Neural progenitor cell (in vitro differentiated cells): ENCODE data around the gene NBEAL2. TPM values are rescaled to one million over a fixed set of nuclear protein-coding genes. Genes with fewer than 3 reads are reported as not detected.

Experiments used
- DNase-seq: peaks from one replicate; pipeline ENCODE4 v3.0.0-alpha.2; 2016; ENCODE audit warnings: low spot score
- H2AFZ ChIP-seq: fragments of 200-600 bp; sonication (generic); replicated peaks from 2 replicates; pipeline ENCODE4 v1.6.1; 2016; ENCODE audit warnings: antibody characterized with exemption
- H3F3A ChIP-seq: fragments of 200-600 bp; sonication (generic); 2 replicates; pipeline ENCODE4 v1.6.1; 2016; ENCODE audit warnings: antibody characterized with exemption, low read depth
- H3K27ac ChIP-seq: fragments of 200-600 bp; sonication (generic); 2 replicates; pipeline ENCODE4 v1.5.1; 2016; ENCODE audit warnings: mild to moderate bottlenecking
- H3K27me3 ChIP-seq: fragments of 200-600 bp; sonication (generic); 2 replicates; pipeline ENCODE4 v1.6.1; 2016; ENCODE audit warnings: mild to moderate bottlenecking, moderate library complexity
- H3K36me3 ChIP-seq: fragments of 200-600 bp; sonication (generic); 2 replicates; pipeline ENCODE4 v1.5.1; 2016
- H3K4me1 ChIP-seq: fragments of 200-600 bp; sonication (generic); 2 replicates; pipeline ENCODE4 v1.6.1; 2016; ENCODE audit warnings: mixed run types
- H3K4me2 ChIP-seq: fragments of 200-600 bp; sonication (generic); 2 replicates; pipeline ENCODE4 v1.6.1; 2016
- H3K4me3 ChIP-seq: fragments of 200-600 bp; sonication (generic); 2 replicates; pipeline ENCODE4 v1.5.1; 2016
- H3K79me2 ChIP-seq: fragments of 200-600 bp; sonication (generic); 2 replicates; pipeline ENCODE4 v1.6.1; 2016; ENCODE audit warnings: low read depth
- H3K9ac ChIP-seq: fragments of 200-600 bp; sonication (generic); 2 replicates; pipeline ENCODE4 v1.6.1; 2016
- H3K9me3 ChIP-seq: fragments of 200-600 bp; sonication (generic); 2 replicates; pipeline ENCODE4 v1.5.1; 2016; ENCODE audit warnings: low read depth
- H4K20me1 ChIP-seq: fragments of 200-600 bp; sonication (generic); 2 replicates; pipeline ENCODE4 v1.6.1; 2016; ENCODE audit warnings: low read depth
- H3K27ac Mint-ChIP-seq: 3 replicates; pipeline ENCODE4 v1.8.0; 2021; ENCODE audit warnings: mixed read lengths
- H3K27me3 Mint-ChIP-seq: 2 replicates; pipeline ENCODE4 v1.8.0; 2022; ENCODE audit warnings: low read depth, mild to moderate bottlenecking, inconsistent platforms, moderate library complexity, mixed read lengths; ENCODE audit not compliant: insufficient read depth
- H3K36me3 Mint-ChIP-seq: 3 replicates; pipeline ENCODE4 v1.8.0; 2021; ENCODE audit warnings: mixed read lengths
- H3K4me1 Mint-ChIP-seq: 3 replicates; pipeline ENCODE4 v1.8.0; 2021; ENCODE audit warnings: mixed read lengths
- H3K4me3 Mint-ChIP-seq: 3 replicates; pipeline ENCODE4 v1.8.0; 2021; ENCODE audit warnings: mild to moderate bottlenecking, moderate library complexity, mixed read lengths
- H3K9me3 Mint-ChIP-seq: 3 replicates; pipeline ENCODE4 v1.8.0; 2020; ENCODE audit warnings: mixed read lengths
- EZH2 ChIP-seq: fragments of 200-600 bp; sonication (generic); IDR thresholded peaks from 2 replicates; pipeline ENCODE4 v1.6.1; 2017; ENCODE audit warnings: antibody characterized with exemption, mild to moderate bottlenecking, moderate library complexity
- EZH2phosphoT487 ChIP-seq: fragments of 200-600 bp; sonication (generic); IDR thresholded peaks from 2 replicates; pipeline ENCODE4 v1.6.1; 2017; ENCODE audit warnings: antibody characterized with exemption
- total RNA-seq: library from RNA; depleted of rRNA; stranded (reverse); fragments of >200 nt; gene quantifications from 2 replicates; pipeline ENCODE4 v1.2.3, GENCODE V29; 2015; ENCODE audit warnings: low replicate concordance
- TF ChIP-seq, protein P1 (sequence below): fragments of 200-600 bp; sonication (generic); IDR thresholded peaks from 2 replicates; pipeline ENCODE4 v1.5.1; 2017; ENCODE audit warnings: antibody characterized with exemption, mild to moderate bottlenecking

NBEAL2 gene
- total RNA-seq, 1 donor from 2014 or later = 6.3 TPM

DNA sequence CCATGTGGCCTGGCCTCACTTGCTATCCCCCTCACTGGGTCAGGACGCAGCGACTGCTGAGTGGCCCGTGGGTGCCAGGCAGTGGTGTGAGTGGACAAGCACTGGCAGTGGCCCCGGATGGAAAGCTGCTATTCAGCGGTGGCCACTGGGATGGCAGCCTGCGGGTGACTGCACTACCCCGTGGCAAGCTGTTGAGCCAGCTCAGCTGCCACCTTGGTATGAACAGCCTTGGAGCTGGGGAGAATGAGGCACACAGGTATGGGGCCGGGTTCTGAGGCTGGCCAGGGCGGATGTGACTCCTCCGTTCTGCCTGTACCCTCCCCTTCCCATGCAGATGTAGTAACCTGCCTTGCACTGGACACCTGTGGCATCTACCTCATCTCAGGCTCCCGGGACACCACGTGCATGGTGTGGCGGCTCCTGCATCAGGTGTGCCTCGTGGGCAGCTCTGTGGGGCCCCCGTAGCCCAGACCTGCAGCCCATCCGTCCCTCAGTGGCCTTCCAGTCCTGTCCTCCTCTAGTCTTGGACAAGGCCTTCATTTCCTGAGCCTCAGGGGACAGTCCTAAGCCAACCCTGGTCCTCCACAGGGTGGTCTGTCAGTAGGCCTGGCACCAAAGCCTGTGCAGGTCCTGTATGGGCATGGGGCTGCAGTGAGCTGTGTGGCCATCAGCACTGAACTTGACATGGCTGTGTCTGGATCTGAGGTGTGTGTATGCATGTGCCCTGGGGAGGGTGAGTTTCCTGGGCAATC, 28.2 kb downstream of the NBEAL2 start:
- peaks cover 3% of the 10 kb centered on the region for H3K4me1 ChIP-seq
- H3F3A ChIP-seq = peaks cover 11% of the 10 kb centered on the region
- Mint-ChIP-seq H3K27ac (no peak overlapping the region), H3K4me1 (peaks cover 4% of the 10 kb centered on the region), H3K9me3 (no peaks in the 10 kb centered on the region), H3K4me3 (no peak overlapping the region), H3K36me3 (peaks cover 3% of the 10 kb centered on the region), H3K27me3 (no peaks in the 10 kb centered on the region)
- H3K4me2 ChIP-seq = no peak overlapping the region
- H3K79me2 ChIP-seq = no peaks in the 10 kb centered on the region
- H3K27ac ChIP-seq = no peak overlapping the region
- no peak for DNase-seq
- no peaks in the 10 kb centered on the region for H4K20me1 ChIP-seq
- no peaks in the 10 kb centered on the region for H3K9me3 ChIP-seq
- H2AFZ ChIP-seq = no peak overlapping the region
- H3K4me3 ChIP-seq = no peak overlapping the region
- no peaks in the 10 kb centered on the region for H3K36me3 ChIP-seq
- TF ChIP-seq EZH2phosphoT487 (no peak), EZH2 (no peak)
- TF ChIP-seq, protein P1, sequence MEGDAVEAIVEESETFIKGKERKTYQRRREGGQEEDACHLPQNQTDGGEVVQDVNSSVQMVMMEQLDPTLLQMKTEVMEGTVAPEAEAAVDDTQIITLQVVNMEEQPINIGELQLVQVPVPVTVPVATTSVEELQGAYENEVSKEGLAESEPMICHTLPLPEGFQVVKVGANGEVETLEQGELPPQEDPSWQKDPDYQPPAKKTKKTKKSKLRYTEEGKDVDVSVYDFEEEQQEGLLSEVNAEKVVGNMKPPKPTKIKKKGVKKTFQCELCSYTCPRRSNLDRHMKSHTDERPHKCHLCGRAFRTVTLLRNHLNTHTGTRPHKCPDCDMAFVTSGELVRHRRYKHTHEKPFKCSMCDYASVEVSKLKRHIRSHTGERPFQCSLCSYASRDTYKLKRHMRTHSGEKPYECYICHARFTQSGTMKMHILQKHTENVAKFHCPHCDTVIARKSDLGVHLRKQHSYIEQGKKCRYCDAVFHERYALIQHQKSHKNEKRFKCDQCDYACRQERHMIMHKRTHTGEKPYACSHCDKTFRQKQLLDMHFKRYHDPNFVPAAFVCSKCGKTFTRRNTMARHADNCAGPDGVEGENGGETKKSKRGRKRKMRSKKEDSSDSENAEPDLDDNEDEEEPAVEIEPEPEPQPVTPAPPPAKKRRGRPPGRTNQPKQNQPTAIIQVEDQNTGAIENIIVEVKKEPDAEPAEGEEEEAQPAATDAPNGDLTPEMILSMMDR = no peak
- H3K27me3 ChIP-seq = no peaks in the 10 kb centered on the region
- no peak overlapping the region for H3K9ac ChIP-seq

DNA sequence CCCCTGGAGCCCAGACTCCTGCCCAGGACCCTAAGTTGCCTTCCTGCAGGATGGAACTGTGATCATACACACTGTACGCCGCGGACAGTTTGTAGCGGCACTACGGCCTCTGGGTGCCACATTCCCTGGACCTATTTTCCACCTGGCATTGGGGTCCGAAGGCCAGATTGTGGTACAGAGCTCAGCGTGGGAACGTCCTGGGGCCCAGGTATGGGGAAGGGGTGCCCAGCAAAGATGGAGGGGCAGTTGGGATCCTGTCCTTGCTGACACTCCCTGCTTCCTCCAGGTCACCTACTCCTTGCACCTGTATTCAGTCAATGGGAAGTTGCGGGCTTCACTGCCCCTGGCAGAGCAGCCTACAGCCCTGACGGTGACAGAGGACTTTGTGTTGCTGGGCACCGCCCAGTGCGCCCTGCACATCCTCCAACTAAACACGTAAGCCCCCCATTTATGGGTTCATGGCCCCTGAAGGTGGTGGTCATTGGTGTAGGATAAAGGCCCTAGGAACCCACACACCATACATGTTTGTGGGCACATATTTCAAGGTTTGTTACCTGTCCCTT, 28.8 kb downstream of the NBEAL2 start:
- no peak for DNase-seq
- Histone ChIP-seq H3F3A (peaks cover 11% of the 10 kb centered on the region), H3K4me2 (peak overlapping the region; percentile 72), H3K27me3 (no peaks in the 10 kb centered on the region), H3K36me3 (no peaks in the 10 kb centered on the region), H4K20me1 (no peaks in the 10 kb centered on the region), H3K4me3 (no peak overlapping the region), H3K9ac (no peak overlapping the region), H3K27ac (no peak overlapping the region), H3K4me1 (peaks cover 3% of the 10 kb centered on the region), H2AFZ (no peak overlapping the region), H3K9me3 (no peaks in the 10 kb centered on the region), H3K79me2 (no peaks in the 10 kb centered on the region)
- Mint-ChIP-seq H3K4me3 (peak overlapping the region; percentile 64), H3K27me3 (no peaks in the 10 kb centered on the region), H3K4me1 (peaks cover 4% of the 10 kb centered on the region), H3K9me3 (no peaks in the 10 kb centered on the region), H3K27ac (no peak overlapping the region), H3K36me3 (peaks cover 3% of the 10 kb centered on the region)
- no peak for TF ChIP-seq EZH2phosphoT487
- TF ChIP-seq, protein P1 = no peak
- TF ChIP-seq EZH2 = no peak

DNA sequence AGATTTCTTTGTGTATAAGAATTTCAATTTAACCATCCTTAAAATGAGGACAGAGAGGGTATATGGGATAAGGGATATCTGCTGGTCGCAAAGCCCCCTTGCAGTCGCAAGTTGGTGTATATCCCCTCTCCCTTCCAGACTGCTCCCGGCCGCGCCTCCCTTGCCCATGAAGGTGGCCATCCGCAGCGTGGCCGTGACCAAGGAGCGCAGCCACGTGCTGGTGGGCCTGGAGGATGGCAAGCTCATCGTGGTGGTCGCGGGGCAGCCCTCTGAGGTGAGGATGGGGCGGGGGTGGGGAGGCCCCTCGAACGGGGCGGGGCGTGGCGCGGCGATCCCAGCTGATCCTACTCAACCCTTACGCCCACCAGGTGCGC, 29.4 kb downstream of the NBEAL2 start:
- Histone ChIP-seq H3K36me3 (no peaks in the 10 kb centered on the region), H2AFZ (peak overlapping the region; percentile 59), H4K20me1 (no peaks in the 10 kb centered on the region), H3F3A (peaks cover 11% of the 10 kb centered on the region), H3K27ac (no peak overlapping the region), H3K9ac (no peak overlapping the region), H3K27me3 (no peaks in the 10 kb centered on the region), H3K4me1 (peaks cover 3% of the 10 kb centered on the region), H3K9me3 (no peaks in the 10 kb centered on the region), H3K79me2 (no peaks in the 10 kb centered on the region), H3K4me3 (peak overlapping the region; percentile 50), H3K4me2 (peak overlapping the region; percentile 72)
- no peak for DNase-seq
- TF ChIP-seq EZH2phosphoT487 = no peak
- TF ChIP-seq, protein P1 = no peak
- Mint-ChIP-seq H3K27me3 (no peaks in the 10 kb centered on the region), H3K9me3 (no peaks in the 10 kb centered on the region), H3K27ac (no peak overlapping the region), H3K4me3 (peak overlapping the region; percentile 64), H3K4me1 (peaks cover 4% of the 10 kb centered on the region), H3K36me3 (peaks cover 3% of the 10 kb centered on the region)
